SK-N-SH treated with all-trans-retinoic acid at 6 μM for 48 hours (cell line): ENCODE results near the gene HOXD11.

ENCODE experiments used
- ARNTL ChIP-seq: fragments of 450-650 bp; formaldehyde crosslinking; IDR thresholded peaks from 2 replicates; pipeline ENCODE4 v1.5.0; 2020; ENCODE audit warnings: low read depth, mild to moderate bottlenecking, moderate library complexity, borderline replicate concordance
- ISL1 ChIP-seq: fragments of 250-450 bp; sonication (Bioruptor Pico); IDR thresholded peaks from 2 replicates; pipeline ENCODE4 v2.1.2; 2022; ENCODE audit warnings: mild to moderate bottlenecking, moderate library complexity
- OSR1 ChIP-seq: fragments of 250-450 bp; sonication (Bioruptor Pico); IDR thresholded peaks from 2 replicates; pipeline ENCODE4 v1.8.0; 2022; ENCODE audit warnings: moderate library complexity, mild to moderate bottlenecking, inconsistent platforms
- POU6F1 ChIP-seq: fragments of 250-450 bp; sonication (Bioruptor Pico); IDR thresholded peaks from 2 replicates; pipeline ENCODE4 v1.8.0; 2021; ENCODE audit warnings: low read depth, mild to moderate bottlenecking, moderate library complexity, borderline replicate concordance
- PPARA ChIP-seq: fragments of 250-450 bp; sonication (Bioruptor Pico); IDR thresholded peaks from 2 replicates; pipeline ENCODE4 v1.5.0; 2020; ENCODE audit warnings: mild to moderate bottlenecking, borderline replicate concordance
- TSHZ2 ChIP-seq: fragments of 250-450 bp; sonication (Bioruptor Pico); IDR thresholded peaks from 2 replicates; pipeline ENCODE4 v1.5.0; 2020; ENCODE audit warnings: mild to moderate bottlenecking, moderate library complexity
- ZFP30 ChIP-seq: fragments of 450-650 bp; formaldehyde crosslinking; IDR thresholded peaks from 2 replicates; pipeline ENCODE4 v1.5.0; 2022; ENCODE audit warnings: mild to moderate bottlenecking, moderate library complexity
- TF ChIP-seq, protein P1 (sequence below): fragments of 250-450 bp; sonication (Bioruptor Pico); IDR thresholded peaks from 2 replicates; pipeline ENCODE4 v1.8.0; 2020; ENCODE audit warnings: mild to moderate bottlenecking, moderate library complexity, borderline replicate concordance
- TF ChIP-seq, protein P2 (sequence below): fragments of 250-450 bp; sonication (Bioruptor Pico); IDR thresholded peaks from 2 replicates; pipeline ENCODE4 v1.5.1; 2021; ENCODE audit warnings: mild to moderate bottlenecking, moderate library complexity
- TF ChIP-seq, protein P3 (sequence below): fragments of 250-450 bp; sonication (Bioruptor Pico); IDR thresholded peaks from 2 replicates; pipeline ENCODE4 v1.5.1; 2020; ENCODE audit warnings: low read depth, mild to moderate bottlenecking, moderate library complexity

DNA sequence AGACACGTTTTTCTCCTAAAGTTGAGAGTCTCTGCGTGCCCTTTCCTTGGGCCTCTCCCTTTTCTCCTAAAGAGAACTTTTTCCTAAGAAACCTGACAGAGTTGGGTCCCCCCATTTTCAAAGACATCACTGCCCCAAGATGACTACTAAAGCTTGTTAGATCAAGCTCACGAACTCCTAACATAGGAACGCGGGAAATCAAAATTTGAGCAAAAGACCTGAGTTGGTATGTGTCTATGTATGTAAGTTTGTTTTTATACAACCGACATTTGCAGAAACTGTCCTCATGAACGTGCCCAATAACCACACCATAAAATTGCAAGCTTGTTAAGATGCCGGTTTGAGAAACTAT lies 13.2 kb upstream of the HOXD11 start:
- TF ChIP-seq PPARA (CRISPR knock-in tag) (no peak), ISL1 (CRISPR knock-in tag) (no peak), OSR1 (no peak), ZFP30 (CRISPR knock-in tag) (no peak), TSHZ2 (no peak), POU6F1 (no peak), ARNTL (CRISPR knock-in tag) (no peak)
- TF ChIP-seq, protein P1, sequence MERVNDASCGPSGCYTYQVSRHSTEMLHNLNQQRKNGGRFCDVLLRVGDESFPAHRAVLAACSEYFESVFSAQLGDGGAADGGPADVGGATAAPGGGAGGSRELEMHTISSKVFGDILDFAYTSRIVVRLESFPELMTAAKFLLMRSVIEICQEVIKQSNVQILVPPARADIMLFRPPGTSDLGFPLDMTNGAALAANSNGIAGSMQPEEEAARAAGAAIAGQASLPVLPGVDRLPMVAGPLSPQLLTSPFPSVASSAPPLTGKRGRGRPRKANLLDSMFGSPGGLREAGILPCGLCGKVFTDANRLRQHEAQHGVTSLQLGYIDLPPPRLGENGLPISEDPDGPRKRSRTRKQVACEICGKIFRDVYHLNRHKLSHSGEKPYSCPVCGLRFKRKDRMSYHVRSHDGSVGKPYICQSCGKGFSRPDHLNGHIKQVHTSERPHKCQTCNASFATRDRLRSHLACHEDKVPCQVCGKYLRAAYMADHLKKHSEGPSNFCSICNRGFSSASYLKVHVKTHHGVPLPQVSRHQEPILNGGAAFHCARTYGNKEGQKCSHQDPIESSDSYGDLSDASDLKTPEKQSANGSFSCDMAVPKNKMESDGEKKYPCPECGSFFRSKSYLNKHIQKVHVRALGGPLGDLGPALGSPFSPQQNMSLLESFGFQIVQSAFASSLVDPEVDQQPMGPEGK, result no peak
- TF ChIP-seq, protein P2, sequence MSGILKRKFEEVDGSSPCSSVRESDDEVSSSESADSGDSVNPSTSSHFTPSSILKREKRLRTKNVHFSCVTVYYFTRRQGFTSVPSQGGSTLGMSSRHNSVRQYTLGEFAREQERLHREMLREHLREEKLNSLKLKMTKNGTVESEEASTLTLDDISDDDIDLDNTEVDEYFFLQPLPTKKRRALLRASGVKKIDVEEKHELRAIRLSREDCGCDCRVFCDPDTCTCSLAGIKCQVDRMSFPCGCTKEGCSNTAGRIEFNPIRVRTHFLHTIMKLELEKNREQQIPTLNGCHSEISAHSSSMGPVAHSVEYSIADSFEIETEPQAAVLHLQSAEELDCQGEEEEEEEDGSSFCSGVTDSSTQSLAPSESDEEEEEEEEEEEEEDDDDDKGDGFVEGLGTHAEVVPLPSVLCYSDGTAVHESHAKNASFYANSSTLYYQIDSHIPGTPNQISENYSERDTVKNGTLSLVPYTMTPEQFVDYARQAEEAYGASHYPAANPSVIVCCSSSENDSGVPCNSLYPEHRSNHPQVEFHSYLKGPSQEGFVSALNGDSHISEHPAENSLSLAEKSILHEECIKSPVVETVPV, result no peak
- TF ChIP-seq, protein P3, sequence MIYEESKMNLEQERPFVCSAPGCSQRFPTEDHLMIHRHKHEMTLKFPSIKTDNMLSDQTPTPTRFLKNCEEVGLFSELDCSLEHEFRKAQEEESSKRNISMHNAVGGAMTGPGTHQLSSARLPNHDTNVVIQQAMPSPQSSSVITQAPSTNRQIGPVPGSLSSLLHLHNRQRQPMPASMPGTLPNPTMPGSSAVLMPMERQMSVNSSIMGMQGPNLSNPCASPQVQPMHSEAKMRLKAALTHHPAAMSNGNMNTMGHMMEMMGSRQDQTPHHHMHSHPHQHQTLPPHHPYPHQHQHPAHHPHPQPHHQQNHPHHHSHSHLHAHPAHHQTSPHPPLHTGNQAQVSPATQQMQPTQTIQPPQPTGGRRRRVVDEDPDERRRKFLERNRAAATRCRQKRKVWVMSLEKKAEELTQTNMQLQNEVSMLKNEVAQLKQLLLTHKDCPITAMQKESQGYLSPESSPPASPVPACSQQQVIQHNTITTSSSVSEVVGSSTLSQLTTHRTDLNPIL (CRISPR knock-in tag), result no peak
